B cell (primary cell): ENCODE results near the gene HSD17B14. TPM values are rescaled to one million over a fixed set of nuclear protein-coding genes. Genes with fewer than 3 reads are reported as not detected.

Source experiments
- ATAC-seq: fragments of 200-7000 bp; cut with Tn5 transposase; one replicate; pipeline ENCODE4 v1.10.0; 2021; ENCODE audit warnings: low read depth, mild to moderate bottlenecking, moderate number of reproducible peaks, moderate library complexity
- CTCF ChIA-PET: fragments of 350-600 bp; sonication (Branson Sonifier 250); formaldehyde crosslinking; loops from one replicate; lab custom pipeline; 2021; ENCODE audit warnings: antibody characterized with exemption, inconsistent platforms; lab: Charles Lee
- POLR2A ChIA-PET: fragments of 350-600 bp; sonication (Branson Sonifier 250); formaldehyde crosslinking; loops from one replicate; lab custom pipeline; 2021; ENCODE audit warnings: antibody characterized with exemption; lab: Charles Lee
- DNase-seq: peaks from one replicate; pipeline ENCODE4 v3.0.0; 2013
- H2AFZ ChIP-seq: 2 replicates; pipeline ENCODE4 v1.6.1; 2012; ENCODE audit warnings: mild to moderate bottlenecking, low read depth, low read length; ENCODE audit not compliant: insufficient read depth, poor library complexity, severe bottlenecking
- H3K27ac ChIP-seq, 2 donors: 1 replicate in 1 of 2; 2 replicates in 1 of 2; pipeline ENCODE4 v1.5.1; 2012 to 2013; ENCODE audit warnings: low read length in 2 of 2, mild to moderate bottlenecking in 2 of 2, moderate library complexity in 1 of 2
- H3K27me3 ChIP-seq, 4 experiments: fragments of 200-600 bp in 1 of 4; sonication (generic) in 1 of 4; replicated peaks in 1 of 4; 1 replicate in 2 of 4; 2 replicates in 2 of 4; pipeline versions ENCODE4 v1.6.1 to v1.7.0; 2013 to 2016; ENCODE audit warnings: low read length in 3 of 4, mild to moderate bottlenecking in 2 of 4, mixed read lengths in 1 of 4, moderate library complexity in 1 of 4; ENCODE audit not compliant: insufficient read depth in 4 of 4, control insufficient read depth in 3 of 4; ENCODE audit errors: control extremely low read depth in 1 of 4
- H3K36me3 ChIP-seq, 2 experiments: replicated peaks in 1 of 2; 1 replicate in 1 of 2; 2 replicates in 1 of 2; pipeline versions ENCODE4 v1.6.1 to v1.7.1; 2013; ENCODE audit warnings: low read length in 1 of 2; ENCODE audit not compliant: insufficient read depth in 2 of 2, control insufficient read depth in 1 of 2; ENCODE audit errors: control extremely low read depth in 1 of 2, extremely low read depth in 1 of 2
- H3K4me1 ChIP-seq, 2 donors: fragments of 200-600 bp in 1 of 2; sonication (generic) in 1 of 2; 1 replicate in 1 of 2; 2 replicates in 1 of 2; pipeline versions ENCODE4 v1.5.1 to v1.6.1; 2013 to 2017; ENCODE audit warnings: low read length in 2 of 2; ENCODE audit not compliant: control insufficient read depth in 2 of 2, insufficient read depth in 2 of 2
- H3K4me2 ChIP-seq: replicated peaks from 2 replicates; pipeline ENCODE3; 2012; ENCODE audit warnings: mild to moderate bottlenecking, low read depth, low read length; ENCODE audit not compliant: poor library complexity, severe bottlenecking
- H3K4me3 ChIP-seq, 5 experiments: fragments of 200-600 bp in 1 of 5; sonication (generic) in 1 of 5; 1 replicate in 3 of 5; 2 replicates in 2 of 5; pipeline versions ENCODE4 v1.5.1 to v1.7.0; 2011 to 2016; ENCODE audit warnings: low read length in 4 of 5, mild to moderate bottlenecking in 4 of 5, low read depth in 2 of 5, control low read depth in 1 of 5, moderate library complexity in 1 of 5; ENCODE audit not compliant: insufficient read depth in 1 of 5; ENCODE audit errors: control extremely low read depth in 1 of 5, extremely low read depth in 1 of 5
- H3K79me2 ChIP-seq: fragments of 200-600 bp; sonication (generic); one replicate; pipeline ENCODE4 v1.6.0; 2016; ENCODE audit warnings: low read length; ENCODE audit not compliant: control insufficient read depth, insufficient read depth
- H3K9ac ChIP-seq: fragments of 200-600 bp; sonication (generic); 2 replicates; pipeline ENCODE4 v1.6.1; 2017; ENCODE audit warnings: mild to moderate bottlenecking, low read length, moderate library complexity
- H3K9me3 ChIP-seq, 3 donors: one replicate each; pipeline versions ENCODE4 v1.6.1 to v1.7.1; 2013; ENCODE audit warnings: low read length in 2 of 3; ENCODE audit not compliant: control insufficient read depth in 2 of 3, insufficient read depth in 1 of 3; ENCODE audit errors: control extremely low read depth in 1 of 3
- H4K20me1 ChIP-seq: 2 replicates; pipeline ENCODE4 v1.6.0; 2012; ENCODE audit warnings: mild to moderate bottlenecking, low read length; ENCODE audit not compliant: insufficient read depth, control insufficient read depth, poor library complexity, severe bottlenecking
- H3K27ac Mint-ChIP-seq: one replicate; pipeline ENCODE4 v1.8.0; 2021; ENCODE audit warnings: mixed read lengths
- H3K27me3 Mint-ChIP-seq: one replicate; pipeline ENCODE4 v1.8.0; 2021; ENCODE audit warnings: mixed read lengths
- H3K4me1 Mint-ChIP-seq: one replicate; pipeline ENCODE4 v1.8.0; 2021; ENCODE audit warnings: mixed read lengths
- H3K4me3 Mint-ChIP-seq: one replicate; pipeline ENCODE4 v1.8.0; 2021; ENCODE audit warnings: mixed read lengths
- H3K9me3 Mint-ChIP-seq: one replicate; pipeline ENCODE4 v1.8.0; 2022; ENCODE audit warnings: mixed read lengths; ENCODE audit not compliant: insufficient read depth
- EZH2 ChIP-seq: IDR thresholded peaks from 2 replicates; pipeline ENCODE4 v1.6.1; 2012; ENCODE audit warnings: borderline replicate concordance, low read depth, mild to moderate bottlenecking, moderate library complexity, low read length; ENCODE audit not compliant: insufficient read depth, poor library complexity, severe bottlenecking
- WGBS: methylation state at CpG from one replicate; pipeline ENCODE4 v1.1.5; 2013; ENCODE audit warnings: missing lambda C conversion rate; ENCODE audit not compliant: insufficient coverage; 5-methylcytosine and 5-hydroxymethylcytosine counted together
- intact Hi-C: fragments of 100-400 bp; cut with micrococcal nuclease; formaldehyde crosslinking; loops from one replicate; pipeline ENCODE4 v1.10.0; 2022
- polyA plus RNA-seq: library from polyadenylated mRNA; depleted of rRNA; stranded (reverse); fragments of >200 nt; gene quantifications from 2 replicates; pipeline ENCODE4 v1.2.3, GENCODE V29; 2012
- total RNA-seq, 2 donors: library from RNA; stranded (reverse); fragments of 120-200 nt in 1 of 2; gene quantifications; 1 replicate in 1 of 2; 2 replicates in 1 of 2; pipeline versions ENCODE4 v1.2.3 to v1.2.4, GENCODE V29; 2013 to 2022
- TF ChIP-seq, protein P1 (sequence below): fragments of 200-600 bp; IDR thresholded peaks from one replicate; pipeline ENCODE4 v1.8.0; 2022; ENCODE audit warnings: antibody characterized with exemption, mild to moderate bottlenecking

HSD17B14 gene
- total and polyA plus RNA-seq, 2 donors (not counting 1 experiment from before 2014, with no cell fraction given) = 2.5 to 2.9 TPM

DNA sequence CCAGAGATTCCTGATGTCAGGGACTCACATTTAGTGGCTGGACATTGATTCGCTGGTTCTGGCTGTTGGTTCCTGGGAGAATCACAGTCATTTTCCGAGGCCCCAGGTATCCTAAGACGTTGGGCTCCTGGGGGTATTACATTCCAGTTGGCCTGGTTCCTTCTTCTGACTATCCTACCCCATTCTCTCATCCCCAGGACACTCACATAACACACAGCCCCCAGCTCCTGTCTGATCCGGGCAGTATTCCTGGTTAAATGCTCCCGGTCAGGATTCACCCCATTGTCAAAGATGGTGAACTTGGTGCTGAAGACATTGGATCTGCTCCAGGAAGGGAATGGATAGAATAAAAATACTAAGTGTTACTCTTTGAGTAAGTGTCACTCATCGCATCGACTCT, 47.4 kb upstream of the HSD17B14 start:
- Mint-ChIP-seq H3K27ac (no peak overlapping the region), H3K4me1 (peaks cover 9% of the 10 kb centered on the region), H3K27me3 (no peaks in the 10 kb centered on the region), H3K9me3 (no peaks in the 10 kb centered on the region), H3K4me3 (no peak overlapping the region)
- peaks cover under 1% of the 10 kb centered on the region for H3K79me2 ChIP-seq
- peaks cover 6% of the 10 kb centered on the region for H4K20me1 ChIP-seq
- H3K4me1 ChIP-seq = peaks cover 0 to 14% of the 10 kb centered on the region in 2 donors
- DNase-seq (no peak), ATAC-seq (no peak)
- no peak overlapping the region for H3K27ac ChIP-seq
- H3K36me3 ChIP-seq = peaks cover 0 to 4% of the 10 kb centered on the region in 2 experiments
- no peak overlapping the region for H3K9ac ChIP-seq
- no peak overlapping the region for H3K4me2 ChIP-seq
- peaks cover 0 to 3% (median 0%) of the 10 kb centered on the region in 3 donors for H3K9me3 ChIP-seq
- ChIA-PET CTCF (no interaction called here), POLR2A (no interaction called here)
- intact Hi-C loops = no loop called here
- WGBS = 100% methylated on average over 2 of the region's 7 CpGs
- no peak overlapping the region for H3K4me3 ChIP-seq
- H3K27me3 ChIP-seq = no peaks in the 10 kb centered on the region
- no peak for TF ChIP-seq EZH2
- TF ChIP-seq, protein P1, sequence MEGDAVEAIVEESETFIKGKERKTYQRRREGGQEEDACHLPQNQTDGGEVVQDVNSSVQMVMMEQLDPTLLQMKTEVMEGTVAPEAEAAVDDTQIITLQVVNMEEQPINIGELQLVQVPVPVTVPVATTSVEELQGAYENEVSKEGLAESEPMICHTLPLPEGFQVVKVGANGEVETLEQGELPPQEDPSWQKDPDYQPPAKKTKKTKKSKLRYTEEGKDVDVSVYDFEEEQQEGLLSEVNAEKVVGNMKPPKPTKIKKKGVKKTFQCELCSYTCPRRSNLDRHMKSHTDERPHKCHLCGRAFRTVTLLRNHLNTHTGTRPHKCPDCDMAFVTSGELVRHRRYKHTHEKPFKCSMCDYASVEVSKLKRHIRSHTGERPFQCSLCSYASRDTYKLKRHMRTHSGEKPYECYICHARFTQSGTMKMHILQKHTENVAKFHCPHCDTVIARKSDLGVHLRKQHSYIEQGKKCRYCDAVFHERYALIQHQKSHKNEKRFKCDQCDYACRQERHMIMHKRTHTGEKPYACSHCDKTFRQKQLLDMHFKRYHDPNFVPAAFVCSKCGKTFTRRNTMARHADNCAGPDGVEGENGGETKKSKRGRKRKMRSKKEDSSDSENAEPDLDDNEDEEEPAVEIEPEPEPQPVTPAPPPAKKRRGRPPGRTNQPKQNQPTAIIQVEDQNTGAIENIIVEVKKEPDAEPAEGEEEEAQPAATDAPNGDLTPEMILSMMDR = no peak
- H2AFZ ChIP-seq = no peak overlapping the region

DNA sequence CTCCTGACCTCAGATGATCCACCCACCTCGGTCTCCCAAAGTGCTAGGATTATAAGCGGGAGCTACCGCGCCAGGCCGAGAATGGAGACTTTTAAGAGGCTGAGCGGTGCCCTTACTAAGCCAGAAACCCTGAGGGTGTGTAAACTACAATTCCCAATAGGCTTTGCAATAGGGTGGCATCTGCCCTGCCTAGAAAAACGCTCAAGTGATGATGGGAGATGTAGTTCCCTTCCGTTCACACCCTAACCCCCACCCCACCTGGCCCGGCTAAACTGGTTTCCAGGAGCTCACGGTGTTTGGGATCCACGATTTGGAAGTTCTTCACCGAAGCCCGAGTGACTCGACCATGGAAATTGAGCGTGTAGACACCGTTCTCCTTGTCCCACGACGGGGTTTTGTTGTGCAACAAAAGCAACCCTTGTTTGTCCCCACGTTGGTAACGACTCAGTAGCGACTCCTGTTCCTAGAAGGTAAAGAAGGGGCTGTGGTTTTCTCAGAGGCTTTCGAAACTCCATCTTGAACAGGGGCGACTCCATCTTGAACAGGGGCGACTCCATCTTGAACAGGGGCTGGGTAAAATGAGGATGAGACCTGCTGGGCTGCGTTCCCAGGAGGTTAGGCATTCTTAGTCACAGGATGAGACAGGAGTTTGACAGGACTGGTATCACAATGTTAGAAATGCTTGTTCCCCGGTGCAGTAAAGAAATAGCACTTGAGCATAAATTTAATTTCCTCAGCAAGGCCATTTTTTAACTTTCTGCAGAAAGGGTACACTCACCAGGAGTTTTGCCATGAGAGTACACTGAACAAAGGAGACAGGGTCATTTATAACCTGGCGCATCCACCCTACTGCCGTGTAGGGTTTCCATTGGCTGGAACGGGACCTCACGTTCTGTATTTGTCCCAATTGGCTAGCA, 45.7 kb upstream of the HSD17B14 start:
- H3K27ac Mint-ChIP-seq = no peak overlapping the region
- 95% methylated on average over 23 of the region's 30 CpGs for WGBS
- Histone ChIP-seq H3K4me2 (no peak overlapping the region), H3K4me1 (peaks cover 0 to 18% of the 10 kb centered on the region in 2 donors), H3K9ac (no peak overlapping the region), H4K20me1 (peaks cover 13% of the 10 kb centered on the region), H3K27ac (no peak overlapping the region), H3K79me2 (peaks cover 11% of the 10 kb centered on the region), H3K4me3 (no peak overlapping the region), H2AFZ (no peak overlapping the region), H3K36me3 (peaks cover 0 to 15% of the 10 kb centered on the region in 2 experiments), H3K27me3 (no peaks in the 10 kb centered on the region), H3K9me3 (peaks cover 0 to 3% (median 0%) of the 10 kb centered on the region in 3 donors)
- no peak for TF ChIP-seq EZH2
- TF ChIP-seq, protein P1 = no peak
- intact Hi-C loops = no loop called here
- ChIA-PET POLR2A (interaction anchor here (1.2 kb wide), 1 partner anchor 86 kb away, joined by 3 read pairs; no protein-coding TSS in a partner anchor), CTCF (no interaction called here)
- ATAC-seq (peak; percentile 54), DNase-seq (peak; percentile 61)
- H3K9me3 Mint-ChIP-seq = no peaks in the 10 kb centered on the region
- no peaks in the 10 kb centered on the region for H3K27me3 Mint-ChIP-seq
- H3K4me3 Mint-ChIP-seq = no peak overlapping the region
- H3K4me1 Mint-ChIP-seq = peaks cover 17% of the 10 kb centered on the region
